Neural cell (in vitro differentiated cells): ENCODE measurements around the gene COL6A2. TPM values are rescaled to one million over a fixed set of nuclear protein-coding genes. Genes with fewer than 3 reads are reported as not detected.

ENCODE experiments used
- H2AFZ ChIP-seq: fragments of 200-600, 300-800 bp; sonication (generic), shearing (Covaris generic); 2 replicates; pipeline ENCODE4 v1.6.0; 2014; ENCODE audit warnings: low read depth, mild to moderate bottlenecking, antibody characterized with exemption, low read length, moderate library complexity
- H3F3A ChIP-seq: fragments of 200-600 bp; shearing (Covaris generic); 2 replicates; pipeline ENCODE4 v1.6.1; 2016; ENCODE audit warnings: mild to moderate bottlenecking, moderate library complexity, mixed read lengths, antibody characterized with exemption, low read length; ENCODE audit not compliant: insufficient read depth, poor library complexity, severe bottlenecking
- H3K27ac ChIP-seq: fragments of 200-600, 300-800 bp; sonication (generic), shearing (Covaris generic); 2 replicates; pipeline ENCODE4 v1.5.1; 2014; ENCODE audit warnings: mild to moderate bottlenecking, low read length, moderate library complexity
- H3K27me3 ChIP-seq: fragments of 300-800, 200-600 bp; sonication (generic), shearing (Covaris generic); 2 replicates; pipeline ENCODE4 v1.6.0; 2014; ENCODE audit warnings: mild to moderate bottlenecking, low read depth, low read length, moderate library complexity; ENCODE audit not compliant: insufficient read depth
- H3K36me3 ChIP-seq: fragments of 300-800, 200-600 bp; sonication (generic), shearing (Covaris generic); 2 replicates; pipeline ENCODE4 v1.5.1; 2014; ENCODE audit warnings: mild to moderate bottlenecking, antibody characterized with exemption, low read length, moderate library complexity; ENCODE audit not compliant: insufficient read depth
- H3K4me2 ChIP-seq: fragments of 300-800, 200-600 bp; sonication (generic), shearing (Covaris generic); 2 replicates; pipeline ENCODE4 v1.6.0; 2014; ENCODE audit warnings: mild to moderate bottlenecking, low read length
- H3K4me3 ChIP-seq: fragments of 300-800, 200-600 bp; sonication (generic), shearing (Covaris generic); 2 replicates; pipeline ENCODE4 v1.5.1; 2014; ENCODE audit warnings: mild to moderate bottlenecking, low read length, moderate library complexity
- H3K79me2 ChIP-seq: fragments of 200-600 bp; shearing (Covaris generic); replicated peaks from 2 replicates; pipeline ENCODE4 v1.6.0; 2014; ENCODE audit warnings: mild to moderate bottlenecking, low read length, moderate library complexity; ENCODE audit not compliant: insufficient read depth
- H3K9ac ChIP-seq: fragments of 300-800, 200-600 bp; sonication (generic), shearing (Covaris generic); 2 replicates; pipeline ENCODE4 v1.6.1; 2016; ENCODE audit warnings: mild to moderate bottlenecking, low read length, mixed read lengths
- H3K9me2 ChIP-seq: fragments of 200-600 bp; shearing (Covaris generic); 2 replicates; pipeline ENCODE4 v1.6.1; 2016; ENCODE audit warnings: mild to moderate bottlenecking, low read length, mixed read lengths; ENCODE audit not compliant: insufficient read depth
- H3K9me3 ChIP-seq: fragments of 200-600, 300-800 bp; sonication (generic), shearing (Covaris generic); 2 replicates; pipeline ENCODE4 v1.6.1; 2016; ENCODE audit warnings: mild to moderate bottlenecking, mixed run types, low read length, moderate library complexity, mixed read lengths
- H4K20me1 ChIP-seq: fragments of 200-600 bp; shearing (Covaris generic); 2 replicates; pipeline ENCODE4 v1.6.1; 2016; ENCODE audit warnings: mild to moderate bottlenecking, mixed run types; ENCODE audit not compliant: insufficient read depth
- CTCF ChIP-seq: fragments of 450-650 bp; IDR thresholded peaks from 2 replicates; pipeline ENCODE4 v1.5.1; 2014; ENCODE audit warnings: antibody characterized with exemption, mild to moderate bottlenecking, moderate library complexity; ENCODE audit not compliant: poor library complexity, severe bottlenecking
- EP300 ChIP-seq: fragments of 450-650 bp; conservative IDR thresholded peaks from 2 replicates; pipeline ENCODE4 v1.6.1; 2014; ENCODE audit warnings: antibody characterized with exemption, mild to moderate bottlenecking, moderate library complexity; ENCODE audit not compliant: poor library complexity, severe bottlenecking
- EZH2 ChIP-seq: fragments of 200-600, 300-800 bp; shearing (Covaris generic), sonication (generic); IDR thresholded peaks from 2 replicates; pipeline ENCODE4 v1.6.1; 2014; ENCODE audit warnings: antibody characterized with exemption, low read length, borderline replicate concordance, mild to moderate bottlenecking; ENCODE audit not compliant: insufficient read depth, poor library complexity, severe bottlenecking
- MXI1 ChIP-seq: fragments of 450-650 bp; conservative IDR thresholded peaks from 2 replicates; pipeline ENCODE4 v1.6.1; 2014; ENCODE audit warnings: antibody characterized with exemption, mild to moderate bottlenecking; ENCODE audit not compliant: poor library complexity, severe bottlenecking
- POLR2AphosphoS5 ChIP-seq: IDR thresholded peaks from 2 replicates; pipeline ENCODE4 v1.6.1; 2012
- RAD21 ChIP-seq: fragments of 450-650 bp; conservative IDR thresholded peaks from 2 replicates; pipeline ENCODE4 v1.6.1; 2014; ENCODE audit warnings: antibody characterized with exemption, mild to moderate bottlenecking, moderate library complexity
- REST ChIP-seq: IDR thresholded peaks from 2 replicates; pipeline ENCODE4 v1.6.1; 2012; ENCODE audit warnings: borderline replicate concordance
- SMC3 ChIP-seq: fragments of 450-650 bp; conservative IDR thresholded peaks from 2 replicates; pipeline ENCODE4 v1.6.1; 2014; ENCODE audit warnings: antibody characterized with exemption, mild to moderate bottlenecking, moderate library complexity; ENCODE audit not compliant: poor library complexity
- TAF1 ChIP-seq: IDR thresholded peaks from 2 replicates; pipeline ENCODE4 v1.6.1; 2012; ENCODE audit warnings: low read depth
- polyA plus RNA-seq: library from polyadenylated mRNA; depleted of rRNA; stranded (reverse); fragments of >200 nt; gene quantifications from 2 replicates; pipeline ENCODE4 v1.2.3, GENCODE V29; 2014

Gene COL6A2
- polyA plus RNA-seq, 1 donor from 2014 or later, result not detected

GRCh38 chr21:46126309-46127238, 28.7 kb downstream of the COL6A2 start:
- TF ChIP-seq EP300 (no peak), MXI1 (no peak), TAF1 (no peak), SMC3 (no peak), POLR2AphosphoS5 (no peak), RAD21 (no peak), REST (no peak), EZH2 (no peak), CTCF (no peak)
- H3K9me2 ChIP-seq, result no peaks in the 10 kb centered on the region
- H2AFZ ChIP-seq, result no peak overlapping the region
- H3K27me3 ChIP-seq, result no peaks in the 10 kb centered on the region
- no peak overlapping the region for H3K9ac ChIP-seq
- H3K79me2 ChIP-seq, result no peaks in the 10 kb centered on the region
- no peaks in the 10 kb centered on the region for H3K36me3 ChIP-seq
- H3K27ac ChIP-seq, result no peak overlapping the region
- no peak overlapping the region for H3K4me3 ChIP-seq
- H4K20me1 ChIP-seq, result no peaks in the 10 kb centered on the region
- H3K4me2 ChIP-seq, result no peak overlapping the region
- no peaks in the 10 kb centered on the region for H3F3A ChIP-seq
- H3K9me3 ChIP-seq, result no peaks in the 10 kb centered on the region

- no peak overlapping the region for H3K27ac ChIP-seq
- H3K9ac ChIP-seq, result no peak overlapping the region
- no peaks in the 10 kb centered on the region for H4K20me1 ChIP-seq
- H3K9me3 ChIP-seq, result no peaks in the 10 kb centered on the region
- no peaks in the 10 kb centered on the region for H3K9me2 ChIP-seq
- H3K4me2 ChIP-seq, result no peak overlapping the region
- no peaks in the 10 kb centered on the region for H3K27me3 ChIP-seq
- no peaks in the 10 kb centered on the region for H3F3A ChIP-seq
- no peaks in the 10 kb centered on the region for H3K79me2 ChIP-seq
- no peak overlapping the region for H2AFZ ChIP-seq
- H3K4me3 ChIP-seq, result no peak overlapping the region
- TF ChIP-seq TAF1 (no peak), RAD21 (no peak), SMC3 (no peak), EZH2 (no peak), POLR2AphosphoS5 (no peak), REST (no peak), MXI1 (no peak), EP300 (no peak), CTCF (no peak)
- H3K36me3 ChIP-seq, result no peaks in the 10 kb centered on the region
Observed at GRCh38 chr21:46127239-46128105, 29.6 kb downstream of the COL6A2 start.
